Activated CD4-positive, CD25-positive, alpha-beta regulatory T cell treated with anti-CD3 and anti-CD28 coated beads, Interleukin-2, amount 50 U/mL, for 72 hours (primary cell): ENCODE measurements around the gene SLC25A24.

Source experiments
- DNase-seq: peaks from one replicate; pipeline ENCODE4 v3.0.0; 2021

Gene SLC25A24

DNA sequence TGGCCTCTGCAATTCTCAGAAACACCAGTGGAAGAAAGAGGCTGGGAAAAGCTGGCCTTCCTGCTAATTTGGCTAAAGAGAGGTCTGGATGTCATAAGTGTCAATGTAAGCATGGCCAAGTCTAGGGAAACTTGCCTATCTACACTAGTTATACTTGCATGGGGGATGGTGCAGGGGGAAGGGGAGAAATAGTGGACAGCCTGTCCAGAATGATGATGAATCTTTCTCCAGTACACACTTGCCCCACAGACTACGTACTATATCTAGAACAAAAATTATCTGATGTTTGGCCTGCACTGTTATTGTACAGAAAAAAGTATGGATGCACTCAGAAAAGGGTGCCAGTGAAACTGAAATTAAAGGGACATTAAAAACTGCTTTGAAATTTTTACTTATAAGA, 114.5 kb downstream of the SLC25A24 start:
- no peak for DNase-seq

DNA sequence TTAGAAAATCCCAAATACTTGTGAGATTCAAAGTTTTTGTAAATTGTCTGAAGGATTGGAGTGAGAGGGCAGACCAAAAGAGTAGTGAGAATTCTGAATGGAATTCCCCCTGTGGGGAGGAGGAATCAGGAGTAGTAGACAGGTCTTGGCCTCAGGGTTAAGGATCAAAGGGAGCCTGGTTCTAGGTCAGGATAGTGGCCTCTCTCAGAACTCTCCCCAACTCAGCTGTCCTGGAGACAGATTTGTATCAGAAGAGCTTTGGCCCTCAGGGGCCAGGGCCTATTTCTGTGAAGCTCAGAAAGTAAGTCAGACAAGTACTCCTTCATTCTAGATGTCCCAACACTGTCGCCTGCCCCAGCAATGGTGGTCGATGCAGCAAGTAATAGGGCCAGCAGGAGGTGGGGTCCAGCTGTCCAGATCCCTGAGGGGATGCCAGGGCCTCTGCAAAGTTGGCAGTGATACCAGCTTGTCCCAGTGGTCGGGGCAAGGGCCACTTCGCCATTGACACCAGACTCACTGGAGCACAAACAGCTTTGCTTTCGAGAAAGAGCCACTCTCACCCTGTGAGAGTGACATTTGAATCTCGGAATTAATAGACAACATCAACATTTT, 115.2 kb downstream of the SLC25A24 start:
- no peak for DNase-seq
